Jurkat, Clone E6-1 (cell line): Measurements from ENCODE around the gene LGR5.
"Not testable (repeated sequence)": the region's sequence is repeated elsewhere in the genome, so short reads cannot be mapped to it uniquely, and the experiment has no call there.

ENCODE experiments used
- DNase-seq: peaks from one replicate; pipeline ENCODE4 v3.0.0-alpha.2; 2011; ENCODE audit warnings: low read depth, low spot score
- H3K4me3 ChIP-seq: 2 replicates; pipeline ENCODE4 v1.5.1; 2011; ENCODE audit warnings: mild to moderate bottlenecking, low read length, control low read depth, moderate library complexity

The LGR5 gene

DNA sequence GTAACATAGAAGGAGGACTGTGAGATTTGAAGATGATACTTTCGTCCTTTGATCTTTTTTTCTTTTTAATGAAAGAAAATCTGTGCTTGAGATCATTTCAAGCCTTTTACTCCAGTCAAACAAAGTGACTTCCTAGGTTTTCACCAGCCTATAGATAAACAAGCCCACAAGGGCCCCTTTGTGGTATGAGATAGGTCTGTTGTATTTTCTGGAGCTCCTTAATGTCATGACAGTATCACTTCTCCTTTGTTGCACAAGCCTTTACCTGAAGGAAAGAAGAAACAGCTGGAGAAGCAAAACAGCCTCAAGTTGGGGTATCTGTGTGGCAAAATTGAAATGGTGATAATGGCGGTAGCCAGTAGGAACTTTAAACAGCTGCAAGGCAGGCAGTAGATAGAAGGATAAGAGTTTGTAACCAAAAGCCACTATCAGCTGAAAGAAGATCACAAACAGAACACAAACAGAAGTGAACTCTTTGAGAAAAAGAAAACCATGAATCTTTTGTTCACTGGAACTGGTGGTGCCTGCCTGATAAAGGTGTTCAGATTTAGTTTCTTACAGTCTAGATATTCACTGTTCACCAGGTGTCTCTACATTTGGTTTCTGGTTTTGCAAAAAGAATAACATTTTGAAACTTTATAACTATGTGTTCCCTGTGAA, 96.8 kb downstream of the LGR5 start:
- no peak overlapping the region for H3K4me3 ChIP-seq
- peak; percentile 48 for DNase-seq

DNA sequence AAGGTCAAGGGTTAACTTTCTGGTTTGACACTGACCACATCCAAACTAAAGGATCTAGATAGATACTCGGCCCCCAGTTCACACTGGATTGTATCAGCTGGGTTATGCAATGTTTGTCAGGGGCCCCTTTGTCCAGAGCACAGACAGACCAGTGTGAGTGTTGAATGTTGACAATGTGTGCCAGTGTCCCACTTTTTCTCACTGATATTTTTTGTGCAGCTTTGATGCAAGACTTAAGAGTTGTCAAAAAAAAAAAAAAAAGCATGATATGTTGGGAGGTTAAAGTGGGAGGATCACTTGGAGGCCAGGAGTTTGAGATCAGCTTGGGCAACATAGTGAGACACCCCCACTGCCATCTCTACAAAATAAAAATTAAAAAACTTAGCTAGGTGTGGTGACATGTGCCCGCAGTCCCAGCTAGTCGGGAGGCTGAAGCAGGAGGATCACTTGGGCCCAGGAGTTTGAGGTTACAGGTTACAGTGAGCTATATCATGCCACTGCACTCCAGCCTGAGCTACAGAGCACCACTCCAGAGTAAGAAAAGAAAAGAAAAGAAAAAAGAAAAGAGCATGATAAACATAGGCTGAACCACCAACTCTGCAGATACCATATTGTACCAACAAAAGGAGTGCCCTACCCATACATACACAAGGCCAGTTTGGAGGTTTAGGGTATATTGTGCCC, 97.5 kb downstream of the LGR5 start:
- no peak overlapping the region for H3K4me3 ChIP-seq
- no peak for DNase-seq

DNA sequence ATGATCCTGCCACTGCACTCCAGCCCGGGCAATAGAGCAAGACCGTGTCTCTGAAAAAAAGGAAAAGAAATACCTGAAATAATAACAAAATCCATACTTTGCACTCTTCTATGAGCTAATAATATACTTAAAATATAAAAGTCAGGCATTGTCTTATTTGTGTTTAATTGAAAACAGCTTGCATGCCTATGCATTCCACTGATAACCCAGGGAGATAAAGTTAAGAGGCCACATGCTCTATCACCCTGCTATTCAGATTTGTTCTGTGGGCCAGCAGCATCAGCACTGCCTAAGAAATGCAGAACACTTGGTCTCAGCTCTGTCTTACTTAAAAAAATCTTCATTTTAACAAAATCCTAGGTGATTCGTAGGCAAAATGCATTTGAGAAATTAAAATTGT, 99.2 kb downstream of the LGR5 start:
- H3K4me3 ChIP-seq, result no peak overlapping the region
- DNase-seq, result no peak

DNA sequence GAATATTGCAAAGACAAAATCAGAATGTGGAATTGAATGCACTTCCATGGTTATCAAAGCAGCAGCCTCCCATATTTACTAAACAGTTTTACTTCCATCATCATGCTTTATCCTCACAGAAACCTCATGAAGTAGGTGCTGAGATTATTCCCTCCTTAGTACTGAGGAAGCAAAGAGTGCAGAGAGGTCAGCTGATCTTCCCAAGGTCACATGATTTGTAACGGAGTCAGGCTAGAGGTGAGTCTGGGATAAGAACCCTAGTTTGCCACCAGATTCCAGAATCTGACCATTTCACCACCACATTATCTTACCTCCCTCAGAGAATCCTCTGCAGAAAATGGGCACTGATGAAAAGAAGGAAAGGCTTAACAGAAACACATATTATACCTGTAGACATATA, 102.0 kb downstream of the LGR5 start:
- no peak overlapping the region for H3K4me3 ChIP-seq

DNA sequence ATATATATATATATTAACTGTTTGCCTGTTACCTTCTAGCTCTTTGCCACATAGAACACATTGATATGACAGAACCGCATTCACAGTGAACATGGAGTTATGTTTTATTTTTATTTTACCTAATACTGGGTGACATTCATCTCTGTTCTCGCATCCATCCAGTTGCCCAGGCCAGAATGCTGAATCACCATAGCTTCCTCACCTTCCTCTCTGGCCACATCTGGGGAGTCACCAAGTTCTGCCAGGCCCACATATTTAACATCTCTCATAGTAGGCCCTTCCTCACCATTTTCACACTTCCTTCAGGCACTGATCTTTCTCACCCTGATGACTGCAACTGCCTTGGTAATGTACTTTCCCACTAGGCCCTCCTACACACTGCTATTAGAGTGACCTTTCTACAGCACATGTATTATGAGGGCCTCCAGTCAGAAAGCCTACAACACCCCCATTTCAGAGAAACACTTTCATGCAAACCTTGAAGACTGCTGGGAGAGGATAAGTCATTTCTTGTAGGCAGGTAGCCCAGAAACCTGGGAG, 106.8 kb downstream of the LGR5 start:
- no peak overlapping the region for H3K4me3 ChIP-seq
- no peak for DNase-seq

More for the DNA sequence above, 102.0 kb downstream of the LGR5 start:
- DNase-seq, result no peak

DNA sequence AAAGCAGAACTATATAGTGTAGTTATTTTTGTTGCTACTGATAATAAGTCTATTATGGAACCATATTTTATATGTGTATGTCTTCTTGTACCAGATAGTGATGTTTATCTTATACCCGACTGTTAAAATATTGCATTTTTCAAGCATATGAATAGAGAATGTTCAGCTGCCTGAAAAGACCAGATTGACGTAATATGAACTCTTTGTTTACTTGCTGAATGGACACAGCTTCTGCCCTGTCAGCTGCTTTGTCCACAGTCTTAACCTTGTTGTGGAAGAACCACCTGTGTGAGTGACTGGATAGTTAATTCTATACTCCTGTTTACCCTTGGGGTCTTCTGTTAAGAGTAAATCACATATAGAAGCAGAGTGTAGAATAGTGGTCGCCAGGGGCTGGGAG, 109.3 kb downstream of the LGR5 start:
- no peak for DNase-seq

DNA sequence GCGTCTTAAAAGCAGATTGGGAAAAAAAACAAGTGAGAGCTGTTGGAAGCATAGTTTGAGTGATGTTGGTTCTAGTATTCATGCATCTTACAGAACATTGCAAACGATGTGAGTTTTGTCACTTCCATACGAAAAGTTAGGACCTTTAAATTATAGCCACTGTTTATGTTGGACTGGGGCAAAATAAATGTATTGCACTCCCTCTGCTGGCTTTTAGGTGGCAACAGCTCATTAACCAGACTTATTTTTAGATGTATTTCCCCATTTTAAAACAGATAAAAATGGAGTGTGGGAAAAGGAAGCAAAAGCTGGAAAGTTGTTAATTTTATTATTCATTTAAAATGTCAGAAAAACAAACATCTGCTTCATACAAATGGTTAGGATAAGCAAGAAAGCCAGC, 111.9 kb downstream of the LGR5 start:
- no peak overlapping the region for H3K4me3 ChIP-seq
- DNase-seq, result peak; percentile 15

More for the DNA sequence above, 109.3 kb downstream of the LGR5 start:
- no peak overlapping the region for H3K4me3 ChIP-seq

DNA sequence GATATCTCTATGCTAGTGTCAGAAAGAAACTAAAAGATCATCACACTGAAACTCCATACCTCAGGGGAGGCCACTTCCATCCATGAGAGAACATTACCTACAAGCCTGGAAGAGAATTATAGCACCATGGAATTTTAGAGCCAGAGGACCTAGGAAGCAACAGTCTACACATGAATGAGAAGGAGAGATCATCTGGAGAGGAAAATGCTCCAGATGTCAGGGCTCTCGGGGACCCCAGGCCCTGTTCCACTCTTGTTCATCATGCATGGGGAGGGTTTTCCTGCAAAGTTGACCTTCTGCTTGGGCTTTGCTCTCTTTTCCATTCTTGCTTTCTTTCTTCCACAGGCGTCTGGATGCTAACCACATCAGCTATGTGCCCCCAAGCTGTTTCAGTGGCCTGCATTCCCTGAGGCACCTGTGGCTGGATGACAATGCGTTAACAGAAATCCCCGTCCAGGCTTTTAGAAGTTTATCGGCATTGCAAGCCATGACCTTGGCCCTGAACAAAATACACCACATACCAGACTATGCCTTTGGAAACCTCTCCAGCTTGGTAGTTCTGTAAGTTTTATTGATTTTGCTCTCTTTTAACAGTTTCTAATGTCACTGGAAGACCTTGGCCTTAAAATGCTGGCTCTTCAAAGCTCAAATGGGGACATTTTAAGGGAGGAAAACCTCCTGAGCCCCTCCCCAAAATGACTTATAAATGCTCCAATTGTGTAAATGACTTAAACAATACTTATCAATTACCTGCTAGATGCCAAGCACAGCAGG, 113.3 kb downstream of the LGR5 start:
- no peak for DNase-seq
- no peak overlapping the region for H3K4me3 ChIP-seq

DNA sequence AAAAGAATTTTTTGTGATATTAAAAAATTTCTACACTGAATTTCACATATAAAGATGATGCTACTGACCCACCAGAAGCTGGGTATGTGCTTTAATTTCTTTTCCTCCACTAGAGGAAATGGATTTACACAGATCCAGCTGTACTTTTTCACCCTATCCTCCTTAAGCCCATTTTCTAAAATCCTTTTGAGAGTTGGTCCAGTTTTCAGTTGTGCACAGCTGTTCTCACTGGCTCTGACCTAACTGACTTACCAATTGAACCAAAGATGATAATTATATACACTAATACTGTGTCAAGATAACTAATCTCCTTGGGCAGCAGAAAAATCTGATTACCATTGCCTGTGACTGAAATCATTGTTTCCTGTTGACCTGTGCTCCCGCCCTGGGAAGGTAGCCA, 115.6 kb downstream of the LGR5 start:
- H3K4me3 ChIP-seq, result no peak overlapping the region
- no peak for DNase-seq

DNA sequence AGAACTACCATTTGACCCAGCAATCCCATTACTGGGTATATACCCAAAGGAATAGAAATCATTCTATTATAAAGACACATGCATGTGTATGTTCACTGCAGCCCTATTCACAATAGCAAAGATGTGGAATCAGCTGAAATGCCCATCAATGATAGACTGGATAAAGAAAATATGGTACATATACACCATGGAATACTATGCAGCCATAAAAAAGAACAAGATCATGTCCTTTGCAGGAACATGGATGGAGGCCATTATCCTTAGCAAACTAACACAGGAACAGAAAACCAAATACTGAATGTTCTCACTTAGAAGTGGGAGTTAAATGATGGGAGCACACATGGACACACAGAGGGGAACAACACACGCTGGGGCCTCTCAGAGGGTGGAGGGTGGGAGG, 116.2 kb downstream of the LGR5 start:
- H3K4me3 ChIP-seq, DNase-seq: not testable (repeated sequence)

DNA sequence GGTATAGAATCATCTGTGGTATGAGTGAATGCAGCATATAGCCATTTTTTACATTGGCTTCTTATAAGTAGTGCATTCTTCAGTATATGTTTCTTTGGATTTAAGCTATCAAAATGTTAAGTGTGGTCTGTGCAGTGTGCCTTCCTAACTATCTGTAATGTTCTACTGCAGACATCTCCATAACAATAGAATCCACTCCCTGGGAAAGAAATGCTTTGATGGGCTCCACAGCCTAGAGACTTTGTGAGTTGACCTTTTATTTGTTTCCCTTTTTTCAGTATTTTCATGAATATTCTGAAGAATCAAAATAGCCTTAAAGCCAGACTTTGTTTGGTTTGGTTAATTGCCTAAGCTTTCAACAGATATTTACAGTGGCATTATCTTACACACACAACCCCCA, 116.8 kb downstream of the LGR5 start:
- DNase-seq, result no peak
- H3K4me3 ChIP-seq, result no peak overlapping the region

DNA sequence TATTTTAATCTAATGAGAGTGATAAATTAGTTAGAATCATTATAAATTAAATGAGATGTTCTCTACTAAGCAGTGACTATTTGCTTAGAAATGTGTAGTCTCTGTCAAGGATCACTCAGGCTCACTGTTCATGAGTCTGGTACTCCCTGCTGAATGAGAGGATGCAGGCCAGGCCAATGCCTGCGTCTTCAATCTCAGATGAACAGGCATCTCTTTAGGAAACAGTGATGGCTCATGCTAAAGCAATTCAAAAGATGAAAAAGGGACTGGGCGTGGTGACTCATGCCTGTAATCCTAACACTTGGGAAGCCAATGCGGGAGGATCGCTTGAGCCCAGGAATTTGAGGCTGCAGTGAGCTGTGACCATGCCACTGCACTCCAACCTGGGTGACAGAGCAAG, 117.3 kb downstream of the LGR5 start:
- DNase-seq, result no peak
- H3K4me3 ChIP-seq, result no peak overlapping the region

DNA sequence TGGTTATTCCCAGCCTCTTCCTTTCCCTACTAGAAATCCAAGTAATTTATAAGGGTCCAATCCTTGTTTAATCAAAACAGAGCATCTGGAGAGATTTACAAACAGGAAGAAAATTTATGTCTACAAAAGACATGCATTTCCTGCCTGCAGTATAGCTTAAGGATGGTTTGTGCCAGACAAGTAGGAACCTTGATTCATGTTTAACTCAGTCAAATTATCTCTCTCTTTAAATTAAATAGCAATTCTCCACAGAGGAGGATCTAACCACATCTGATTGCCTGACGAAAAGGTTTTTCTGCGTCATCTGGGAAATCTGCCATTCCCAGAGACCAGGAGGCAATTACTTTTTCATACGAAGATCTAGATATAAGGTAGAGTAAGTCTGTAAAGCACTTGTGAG, 118.8 kb downstream of the LGR5 start:
- H3K4me3 ChIP-seq, result no peak overlapping the region
- DNase-seq, result no peak

DNA sequence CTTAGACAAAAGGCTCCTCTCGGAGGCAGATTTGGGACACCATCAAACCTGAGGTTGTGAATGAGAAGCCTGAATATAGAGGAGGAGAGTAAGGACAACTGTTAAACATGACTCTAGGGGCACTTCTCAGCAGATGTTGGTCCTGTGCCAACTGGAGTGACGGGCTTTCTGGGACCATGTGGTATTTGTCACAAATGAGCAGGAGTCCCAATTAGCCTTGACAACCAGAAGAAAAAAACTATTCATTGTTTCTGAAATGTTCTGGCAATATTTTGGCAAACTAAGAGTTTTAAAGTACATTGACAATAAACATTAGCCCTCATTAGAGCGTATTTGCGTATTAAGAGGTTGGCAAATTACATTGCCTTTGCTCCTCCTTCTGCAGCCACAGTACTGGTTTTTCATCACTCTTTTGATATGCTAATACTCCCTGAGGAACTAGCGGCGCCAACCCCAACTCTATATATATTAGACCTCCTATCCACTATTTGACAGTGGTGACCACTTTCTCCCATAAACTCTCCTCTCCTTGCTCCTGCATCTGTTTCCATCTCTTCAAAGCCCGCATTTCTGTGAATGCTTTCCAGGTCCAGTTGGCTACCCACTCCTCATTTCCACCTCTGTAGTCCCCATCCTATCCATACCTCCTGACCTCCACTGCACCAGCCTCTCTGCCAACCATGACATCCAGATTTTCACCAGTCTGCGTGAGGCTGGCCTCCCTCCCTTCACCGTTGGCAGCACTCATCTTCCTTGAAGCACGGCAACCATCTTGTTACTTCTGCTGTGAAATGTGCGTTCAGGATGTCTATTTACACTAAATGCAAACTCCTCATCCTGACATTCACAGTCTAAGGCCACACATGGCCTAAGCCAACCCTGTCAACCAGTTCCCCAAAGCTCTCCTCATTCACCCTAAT, 123.3 kb downstream of the LGR5 start:
- no peak overlapping the region for H3K4me3 ChIP-seq
- DNase-seq, result no peak

DNA sequence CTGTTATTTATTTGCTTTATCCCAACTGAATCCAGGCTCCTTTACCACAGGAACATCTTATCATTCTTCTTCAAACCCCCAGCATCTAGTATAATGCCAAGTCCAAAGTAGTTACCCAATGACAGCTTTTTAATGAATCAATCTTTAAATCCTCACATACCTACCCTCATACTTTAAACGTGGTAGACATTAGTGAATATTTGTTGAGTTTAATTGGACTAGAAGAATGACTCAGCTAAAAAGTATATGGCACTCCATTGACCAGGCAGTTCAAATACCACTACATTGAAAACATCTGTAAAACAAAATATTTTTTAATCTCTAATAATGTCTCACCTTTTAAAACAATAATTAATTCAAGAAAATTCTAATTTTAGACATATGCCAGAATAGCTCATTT, 125.9 kb downstream of the LGR5 start:
- no peak for DNase-seq
- no peak overlapping the region for H3K4me3 ChIP-seq

DNA sequence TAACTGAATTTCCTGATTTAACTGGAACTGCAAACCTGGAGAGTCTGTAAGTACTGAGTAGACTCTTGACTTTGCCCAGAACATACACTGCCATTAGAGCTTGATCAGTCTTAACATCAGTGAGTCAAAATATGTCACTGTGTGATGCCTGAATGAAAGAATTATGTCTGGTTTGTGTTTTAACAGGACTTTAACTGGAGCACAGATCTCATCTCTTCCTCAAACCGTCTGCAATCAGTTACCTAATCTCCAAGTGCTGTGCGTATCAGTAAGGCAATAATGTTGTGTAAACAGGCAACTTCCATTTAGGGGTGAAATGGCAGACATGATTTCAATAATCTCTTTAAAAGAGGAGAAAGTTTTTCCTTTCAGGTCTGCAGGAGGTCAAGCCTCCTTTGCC, 127.1 kb downstream of the LGR5 start:
- no peak overlapping the region for H3K4me3 ChIP-seq

DNA sequence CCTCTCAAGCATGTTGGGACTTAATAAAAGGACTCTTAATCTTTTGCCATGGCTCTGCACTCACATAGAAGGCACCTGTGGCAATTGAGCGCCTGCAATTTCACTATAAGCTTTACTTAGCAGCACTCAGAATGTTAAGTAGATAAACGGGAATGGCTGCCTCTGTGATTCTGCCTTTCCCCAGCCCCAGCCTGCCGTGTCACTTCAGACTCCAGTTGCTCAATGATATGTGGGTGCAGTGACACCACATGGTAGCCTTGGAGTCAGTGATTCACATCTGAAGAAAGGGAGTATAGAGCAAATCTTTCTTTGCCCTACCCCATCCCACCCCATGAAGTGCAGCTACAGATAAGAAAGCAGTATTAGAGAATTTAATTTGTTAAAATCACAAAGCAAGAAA, 127.9 kb downstream of the LGR5 start:
- no peak overlapping the region for H3K4me3 ChIP-seq
- no peak for DNase-seq

More for the DNA sequence above, 127.1 kb downstream of the LGR5 start:
- no peak for DNase-seq

DNA sequence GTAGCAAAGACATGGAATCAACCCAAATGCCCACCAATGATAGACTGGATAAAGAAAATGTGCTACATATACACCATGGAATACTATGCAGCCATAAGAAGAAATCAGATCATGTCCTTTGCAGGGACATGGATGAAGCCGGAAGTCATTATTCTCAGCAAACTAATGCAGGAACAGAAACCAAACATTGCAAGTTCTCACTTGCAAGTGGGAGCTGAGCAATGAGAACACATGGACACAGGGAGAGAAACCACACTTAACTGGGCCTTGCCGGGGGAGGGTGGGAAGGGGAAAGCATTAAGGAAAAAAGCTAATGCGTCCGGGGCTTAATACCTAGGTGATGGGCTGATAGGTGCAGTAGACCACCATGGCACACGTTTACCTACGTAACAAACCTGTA, 130.3 kb downstream of the LGR5 start:
- H3K4me3 ChIP-seq, DNase-seq: not testable (repeated sequence)

DNA sequence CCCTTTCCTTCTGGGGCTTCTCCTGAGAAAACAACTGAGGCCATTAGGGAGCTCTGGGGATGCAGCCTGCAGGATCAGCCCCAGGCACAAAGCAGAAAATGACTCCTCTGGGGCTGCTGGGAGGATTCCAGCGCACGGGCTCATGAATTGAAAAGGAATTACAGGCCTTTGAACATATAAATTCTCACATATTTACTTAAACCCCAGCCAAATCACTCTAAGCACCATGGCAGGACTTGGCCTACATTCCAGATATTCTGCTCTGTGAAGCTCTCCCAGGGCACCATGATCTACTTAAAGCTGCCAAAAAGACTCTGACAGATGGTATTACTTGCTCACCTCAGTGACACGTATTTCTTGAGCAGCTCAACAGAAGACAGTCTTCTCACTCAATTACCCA, 136.9 kb downstream of the LGR5 start:
- H3K4me3 ChIP-seq, result no peak overlapping the region
- no peak for DNase-seq
